ENCODE data around the gene BRF1.

Gene BRF1

GRCh38 chr14:105223770-105224544, 76.8 kb downstream of the BRF1 start:
- H3K36me3 ChIP-seq (ENCODE audit: control insufficient read depth, insufficient read depth, low read length), result no peaks in the 10 kb centered on the region

GRCh38 chr14:105223260-105223659, 77.5 kb downstream of the BRF1 start:
- no peak overlapping the region for H3K4me2 ChIP-seq (ENCODE audit: low read length)
- no peaks in the 10 kb centered on the region for H3K36me3 ChIP-seq (ENCODE audit: control insufficient read depth, insufficient read depth, low read length)
- no peaks in the 10 kb centered on the region for H3K9me3 ChIP-seq (ENCODE audit: control insufficient read depth, low read length)
- H3K4me1 ChIP-seq, result peaks cover 6% of the 10 kb centered on the region
- H3K27me3 ChIP-seq (ENCODE audit: control insufficient read depth, insufficient read depth, low read length), result no peaks in the 10 kb centered on the region
- H3K4me3 ChIP-seq (ENCODE audit: low read depth, low read length), result no peak overlapping the region
- H2AFZ ChIP-seq, result no peak overlapping the region
- peaks cover 16% of the 10 kb centered on the region for H3K79me2 ChIP-seq
- TF ChIP-seq CTCF (IDR thresholded peaks at IDR 0.05), result no peak
- no peak overlapping the region for H3K9ac ChIP-seq
- H3K27ac ChIP-seq, result no peak overlapping the region

More at GRCh38 chr14:105223770-105224544, 76.8 kb downstream of the BRF1 start:
- no peak overlapping the region for H3K9ac ChIP-seq
- no peak overlapping the region for H3K4me2 ChIP-seq (ENCODE audit: low read length)
- no peak overlapping the region for H2AFZ ChIP-seq
- H3K4me3 ChIP-seq (ENCODE audit: low read depth, low read length), result no peak overlapping the region
- no peaks in the 10 kb centered on the region for H3K9me3 ChIP-seq (ENCODE audit: control insufficient read depth, low read length)
- no peak overlapping the region for H3K27ac ChIP-seq
- no peaks in the 10 kb centered on the region for H3K27me3 ChIP-seq (ENCODE audit: control insufficient read depth, insufficient read depth, low read length)
- peaks cover 6% of the 10 kb centered on the region for H3K4me1 ChIP-seq
- no peak for TF ChIP-seq CTCF (IDR thresholded peaks at IDR 0.05)
- peaks cover 16% of the 10 kb centered on the region for H3K79me2 ChIP-seq

GRCh38 chr14:105221598-105222178, 79.1 kb downstream of the BRF1 start:
- no peak overlapping the region for H3K4me2 ChIP-seq (ENCODE audit: low read length)
- no peaks in the 10 kb centered on the region for H3K27me3 ChIP-seq (ENCODE audit: control insufficient read depth, insufficient read depth, low read length)
- H3K4me3 ChIP-seq (ENCODE audit: low read depth, low read length), result no peak overlapping the region
- TF ChIP-seq CTCF (IDR thresholded peaks at IDR 0.05), result no peak
- H3K27ac ChIP-seq, result no peak overlapping the region
- H3K79me2 ChIP-seq, result peaks cover 16% of the 10 kb centered on the region
- H3K4me1 ChIP-seq, result peaks cover 6% of the 10 kb centered on the region
- no peaks in the 10 kb centered on the region for H3K36me3 ChIP-seq (ENCODE audit: control insufficient read depth, insufficient read depth, low read length)
- no peaks in the 10 kb centered on the region for H3K9me3 ChIP-seq (ENCODE audit: control insufficient read depth, low read length)
- H2AFZ ChIP-seq, result no peak overlapping the region
- H3K9ac ChIP-seq, result no peak overlapping the region

- Histone ChIP-seq H3K27ac (no peak overlapping the region), H3K4me1 (peaks cover 6% of the 10 kb centered on the region), H3K4me2 (ENCODE audit: low read length) (no peak overlapping the region), H3K4me3 (ENCODE audit: low read depth, low read length) (no peak overlapping the region), H3K9me3 (ENCODE audit: control insufficient read depth, low read length) (no peaks in the 10 kb centered on the region), H2AFZ (no peak overlapping the region), H3K79me2 (peaks cover 16% of the 10 kb centered on the region), H3K9ac (no peak overlapping the region), H3K36me3 (ENCODE audit: control insufficient read depth, insufficient read depth, low read length) (no peaks in the 10 kb centered on the region), H3K27me3 (ENCODE audit: control insufficient read depth, insufficient read depth, low read length) (no peaks in the 10 kb centered on the region)
- TF ChIP-seq CTCF (IDR thresholded peaks at IDR 0.05), result no peak
Observed at GRCh38 chr14:105220699-105221597, 79.9 kb downstream of the BRF1 start.

Measured in parathyroid adenoma (tissue), 2 donors.